K562 (cell line): ENCODE measurements around the gene JUND. TPM values are rescaled to one million over a fixed set of nuclear protein-coding genes. Genes with fewer than 3 reads are reported as not detected.
A peak's percentile ranks its signal among the peaks of the same experiment; 100 is the strongest.

Experiments used
- AFF1 ChIP-seq, 2 experiments: fragments of 450-650 bp; IDR thresholded peaks; 2 replicates each; pipeline ENCODE4 v1.6.1; 2018; ENCODE audit warnings: mild to moderate bottlenecking in 2 of 2, low read depth in 1 of 2; ENCODE audit not compliant: partially characterized antibody in 2 of 2
- ARID2 ChIP-seq: fragments of 450-650 bp; IDR thresholded peaks from 2 replicates; pipeline ENCODE4 v1.6.1; 2017; ENCODE audit warnings: antibody characterized with exemption, mild to moderate bottlenecking
- ASH1L ChIP-seq: fragments of 450-650 bp; IDR thresholded peaks from 2 replicates; pipeline ENCODE4 v1.6.1; 2018; ENCODE audit warnings: borderline replicate concordance, mild to moderate bottlenecking, low read depth; ENCODE audit not compliant: partially characterized antibody
- CBFA2T3 ChIP-seq: fragments of 450-650 bp; IDR thresholded peaks from 2 replicates; pipeline ENCODE4 v1.6.1; 2017
- CHD1 ChIP-seq: fragments of 200-600 bp; sonication (generic); IDR thresholded peaks from one replicate; pipeline ENCODE4 v1.6.1; 2012; ENCODE audit warnings: mild to moderate bottlenecking, moderate library complexity, low read length, inconsistent platforms
- EHMT2 ChIP-seq: fragments of 450-650 bp; IDR thresholded peaks from 2 replicates; pipeline ENCODE4 v1.6.1; 2018; ENCODE audit warnings: antibody characterized with exemption
- GABPA ChIP-seq: fragments of 200-800 bp; sonication (Bioruptor generic); conservative IDR thresholded peaks from 2 replicates; pipeline ENCODE4 v1.6.1; 2016; ENCODE audit warnings: low read depth, missing genetic modification characterization, missing compliant biosample characterization
- JUN ChIP-seq, 2 experiments: sonication (generic) in 1 of 2; formaldehyde crosslinking in 1 of 2; IDR thresholded peaks; 2 replicates each; pipeline versions ENCODE4 v1.6.1 to v1.8.0; 2012 to 2022; ENCODE audit warnings: borderline replicate concordance in 2 of 2, mild to moderate bottlenecking in 2 of 2, improper control_type of control experiment in 1 of 2, low read depth in 1 of 2, low read length in 1 of 2, missing genetic modification reagents in 1 of 2
- JUND ChIP-seq, 2 experiments: IDR thresholded peaks; 2 replicates in 1 of 2; 3 replicates in 1 of 2; pipeline ENCODE4 v1.6.1; 2011; ENCODE audit warnings: borderline replicate concordance in 2 of 2, low read depth in 2 of 2, low read length in 2 of 2, improper control_type of control experiment in 1 of 2, missing biosample characterization in 1 of 2, missing genetic modification characterization in 1 of 2, missing genetic modification reagents in 1 of 2
- KLF6 ChIP-seq: fragments of 250-450 bp; sonication (Bioruptor Pico); IDR thresholded peaks from 2 replicates; pipeline ENCODE4 v1.4.0; 2020; ENCODE audit warnings: mild to moderate bottlenecking, moderate library complexity, borderline replicate concordance
- NCOA4 ChIP-seq: fragments of 450-650 bp; IDR thresholded peaks from 2 replicates; pipeline ENCODE4 v1.6.1; 2018; ENCODE audit warnings: mild to moderate bottlenecking; ENCODE audit not compliant: partially characterized antibody
- PTRF ChIP-seq: fragments of 450-650 bp; IDR thresholded peaks from 2 replicates; pipeline ENCODE4 v1.6.1; 2016; ENCODE audit warnings: mild to moderate bottlenecking, missing genetic modification characterization, missing compliant biosample characterization
- RB1 ChIP-seq: fragments of 450-650 bp; IDR thresholded peaks from 2 replicates; pipeline ENCODE4 v1.6.1; 2017; ENCODE audit warnings: low read depth, mild to moderate bottlenecking
- RCOR1 ChIP-seq, 2 experiments: IDR thresholded peaks; 2 replicates each; pipeline ENCODE4 v1.6.1; 2012; ENCODE audit warnings: low read depth in 2 of 2, low read length in 2 of 2, borderline replicate concordance in 1 of 2, improper control_type of control experiment in 1 of 2
- SNIP1 ChIP-seq: fragments of 450-650 bp; IDR thresholded peaks from 2 replicates; pipeline ENCODE4 v1.7.1; 2017; ENCODE audit warnings: low read depth, mild to moderate bottlenecking
- STAG1 ChIP-seq: sonication (generic); formaldehyde crosslinking; IDR thresholded peaks from 2 replicates; pipeline ENCODE4 v1.5.0; 2020; ENCODE audit warnings: missing genetic modification reagents, borderline replicate concordance
- XRCC5 ChIP-seq: fragments of 200-400 bp; formaldehyde crosslinking; IDR thresholded peaks from 2 replicates; pipeline ENCODE4 v1.6.1; 2017; ENCODE audit warnings: low read depth, mild to moderate bottlenecking, low read length
- ZBTB33 ChIP-seq: sonication (generic); formaldehyde crosslinking; IDR thresholded peaks from 2 replicates; pipeline ENCODE4 v1.8.1; 2023; ENCODE audit warnings: mild to moderate bottlenecking, missing genetic modification reagents
- ZBTB34 ChIP-seq: fragments of 250-450 bp; sonication (Bioruptor Pico); IDR thresholded peaks from 2 replicates; pipeline ENCODE4 v1.8.0; 2021; ENCODE audit warnings: mild to moderate bottlenecking, moderate library complexity
- polyA plus RNA-seq, 8 experiments: library from polyadenylated mRNA; depleted of rRNA in 4 of 8; stranded (reverse) in 5 of 8; unstranded in 3 of 8; fragments of >200 nt; fragmentation: Nextera tagmentation in 2 of 8; fragmentation: Illumina TruSeq in 1 of 8; extraction: Ambion mirVana in 2 of 8; extraction: Trizol in 1 of 8; gene quantifications; 2 replicates each; pipeline versions ENCODE4 v1.2.1 to v1.2.3, GENCODE V29; 2011 to 2014; ENCODE audit warnings: inconsistent platforms in 1 of 8, missing spikeins in 1 of 8
- total RNA-seq, 7 experiments: library from RNA; depleted of rRNA in 6 of 7; stranded (reverse); fragments of >200 nt in 6 of 7; fragmentation: Illumina TruSeq in 2 of 7; extraction: Trizol in 2 of 7; gene quantifications; 2 replicates each; pipeline versions ENCODE4 v1.2.1 to v1.2.3, GENCODE V29; 2011 to 2021; ENCODE audit warnings: low replicate concordance in 1 of 7

Gene JUND
- total and polyA plus RNA-seq, 9 of the 15 experiments (the other 6 are each of a cell fraction or from before 2014, with no cell fraction given) = 6.4 to 286 (median 42.3) TPM

- peak; percentile 81; the same call in 1 of the 2 replicates for TF ChIP-seq ARID2
- TF ChIP-seq ZBTB34 (CRISPR knock-in tag) = no peak
- TF ChIP-seq RCOR1 (IDR thresholded peaks at IDR 0.05; ENCODE audit: borderline replicate concordance in 1 of 2, low read depth in 2 of 2, low read length in 2 of 2) = peak in 1 of 2 experiments; percentile 53; a peak in 1 of 4 replicates
- TF ChIP-seq XRCC5 = peak; percentile 56; the same call in 1 of the 2 replicates
- TF ChIP-seq KLF6 = no peak
- no peak for TF ChIP-seq AFF1 (IDR thresholded peaks at IDR 0.05; ENCODE audit: low read depth in 1 of 2, partially characterized antibody in 2 of 2)
- no peak for TF ChIP-seq JUN (IDR thresholded peaks at IDR 0.05; ENCODE audit: borderline replicate concordance, low read depth, low read length)
- TF ChIP-seq JUN (CRISPR knock-in tag; IDR thresholded peaks at IDR 0.05; ENCODE audit: borderline replicate concordance) = no peak
- TF ChIP-seq CBFA2T3 = no peak
- no peak for TF ChIP-seq PTRF
- TF ChIP-seq GABPA (tag) = no peak
- TF ChIP-seq EHMT2 = no peak
- no peak for TF ChIP-seq CHD1
- TF ChIP-seq ASH1L = no peak
- no peak for TF ChIP-seq SNIP1
- TF ChIP-seq ZBTB33 (CRISPR knock-in tag) = peak; percentile 59
- TF ChIP-seq NCOA4 = no peak
- TF ChIP-seq JUND (IDR thresholded peaks at IDR 0.05; ENCODE audit: borderline replicate concordance, low read depth, low read length) = peak; percentile 50; the same call in 1 of the 2 replicates
- TF ChIP-seq JUND (tag; IDR thresholded peaks at IDR 0.05; ENCODE audit: borderline replicate concordance, low read depth, low read length) = no peak
- TF ChIP-seq RB1 = 0 out of 2 replicates have a peak, but pooled peaks have one; percentile 27
- TF ChIP-seq STAG1 (CRISPR knock-in tag) = peak; percentile 88
Measured at GRCh38 chr19:18251587-18252369, 29.6 kb downstream of the JUND start (continued).
